CD4-positive, alpha-beta T cell treated with Interleukin-4 for 4 hours (primary cell): ENCODE measurements around the gene MRFAP1L1.
"Not testable (repeated sequence)": the region's sequence is repeated elsewhere in the genome, so short reads cannot be mapped to it uniquely, and the experiment has no call there.

Source experiments
- DNase-seq: peaks from one replicate; pipeline ENCODE4 v3.0.0-alpha.2; 2020

Gene MRFAP1L1

DNA sequence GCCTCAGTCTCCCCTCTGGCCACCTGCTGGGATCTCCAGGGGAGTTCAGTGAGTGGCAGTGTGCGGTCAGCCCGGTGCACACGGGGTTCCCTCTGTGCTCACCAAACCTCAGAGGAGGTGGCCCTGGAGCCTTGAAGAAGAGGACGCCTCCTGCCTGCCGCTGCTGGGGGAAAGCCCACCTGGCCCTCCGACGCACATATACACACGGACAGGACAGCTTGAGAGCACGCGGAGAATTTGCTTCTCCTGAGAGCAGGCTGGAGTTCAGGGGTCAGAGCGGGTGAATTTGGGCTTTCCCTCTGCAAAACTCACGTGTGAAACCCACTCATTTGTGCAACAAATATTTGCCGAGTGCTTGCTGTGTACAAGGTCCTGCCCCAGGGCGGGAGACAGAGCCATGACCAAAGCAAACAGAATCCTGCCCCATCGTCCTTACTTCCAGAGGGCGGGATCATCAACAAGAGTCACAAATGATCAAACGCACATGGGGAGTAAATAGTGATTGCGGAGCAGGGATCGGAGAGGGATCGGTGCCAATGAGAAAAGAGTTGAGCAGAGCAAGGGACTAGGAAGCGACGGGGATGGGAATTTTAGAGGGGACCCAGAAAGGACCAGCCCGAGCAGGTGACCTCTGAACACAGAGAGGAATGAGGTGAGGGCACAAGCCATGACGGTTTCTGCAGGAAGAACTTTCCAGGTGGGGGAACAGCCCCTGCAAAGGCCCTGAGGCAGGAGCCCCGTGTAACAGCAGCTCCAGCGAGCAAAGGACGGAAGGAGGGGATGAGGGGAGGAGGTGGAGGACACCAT lies 23.9 kb upstream of the MRFAP1L1 start:
- no peak for DNase-seq

DNA sequence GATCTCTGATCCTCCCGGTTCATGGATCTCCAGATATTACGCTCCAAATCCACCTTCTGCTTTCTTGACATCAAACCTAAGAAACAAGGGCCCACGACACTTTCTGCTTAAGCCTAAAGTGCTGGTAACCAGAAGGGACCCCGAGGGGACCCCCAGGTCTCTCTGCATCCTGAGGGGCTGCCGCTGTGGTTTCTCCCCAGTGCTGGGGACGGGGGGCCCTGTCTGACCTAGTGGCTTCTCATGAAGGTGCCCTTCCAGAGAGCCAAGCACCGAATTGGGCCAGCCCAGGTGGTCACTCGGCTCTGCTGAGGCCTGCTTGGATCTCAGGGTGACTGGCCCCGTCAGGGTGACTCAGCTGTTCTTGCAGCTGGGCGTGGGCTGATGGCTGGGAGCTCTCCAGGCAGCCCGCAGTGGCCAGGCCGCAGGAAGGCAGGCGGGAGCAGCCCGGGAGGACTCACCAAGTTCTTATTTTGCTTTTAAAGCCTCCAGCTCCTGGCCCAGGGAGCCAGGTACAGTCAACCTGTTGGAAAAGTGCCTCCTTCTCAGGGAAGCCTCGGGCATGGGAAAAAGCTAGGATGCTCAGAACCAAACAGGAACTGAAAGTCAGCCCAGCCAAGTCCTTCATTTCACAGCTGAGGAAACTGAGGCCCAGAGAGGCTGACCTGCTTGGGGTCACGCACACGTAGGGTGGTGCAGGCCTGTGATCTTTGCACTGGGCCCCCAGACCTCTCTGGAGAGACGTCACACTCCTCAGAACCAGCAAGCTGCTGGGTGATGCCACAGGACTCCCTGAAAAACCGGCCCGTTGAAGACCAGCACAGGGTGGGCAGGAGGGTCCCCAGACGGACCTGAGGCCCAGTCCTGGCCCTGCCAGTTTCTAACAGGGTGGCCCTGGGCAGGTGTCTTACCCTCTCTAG lies 23.0 kb upstream of the MRFAP1L1 start:
- DNase-seq, result no peak

DNA sequence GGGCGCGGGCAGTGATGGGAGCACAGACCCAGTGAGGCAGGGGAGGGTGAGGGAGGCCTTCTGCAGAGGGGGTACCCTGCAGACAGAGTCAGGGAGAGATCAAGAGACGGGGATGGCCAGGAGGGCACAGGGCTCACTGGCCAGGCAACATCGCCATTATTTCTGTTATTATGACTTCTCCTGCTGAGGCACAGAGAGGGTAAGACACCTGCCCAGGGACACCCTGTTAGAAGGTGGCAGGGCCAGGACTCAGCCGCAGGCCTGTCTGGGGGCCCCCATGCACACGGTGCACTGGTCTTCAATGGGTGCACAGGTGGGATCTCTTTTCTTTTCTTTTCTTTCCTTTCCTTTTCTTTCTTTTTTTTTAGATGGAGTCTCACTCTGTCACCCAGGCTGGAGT lies 22.1 kb upstream of the MRFAP1L1 start:
- no peak for DNase-seq

DNA sequence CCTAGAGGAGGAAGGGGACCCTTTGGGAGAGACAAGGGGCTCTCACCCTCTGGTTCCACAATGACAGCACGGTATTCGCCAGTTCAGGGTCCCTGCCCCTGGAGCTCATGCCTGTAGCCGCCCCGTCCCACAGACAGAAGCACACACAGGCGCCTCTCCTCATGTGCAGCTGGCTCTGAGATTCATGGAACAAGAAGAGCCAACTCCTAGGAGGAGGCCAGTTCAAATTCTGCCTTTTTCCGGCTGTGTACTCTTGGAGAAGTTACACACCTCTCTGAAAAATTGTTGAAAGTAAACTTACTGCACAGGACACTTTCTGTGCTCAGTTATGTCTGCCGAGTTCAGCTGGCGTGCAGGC lies 21.6 kb upstream of the MRFAP1L1 start:
- DNase-seq, result no peak

DNA sequence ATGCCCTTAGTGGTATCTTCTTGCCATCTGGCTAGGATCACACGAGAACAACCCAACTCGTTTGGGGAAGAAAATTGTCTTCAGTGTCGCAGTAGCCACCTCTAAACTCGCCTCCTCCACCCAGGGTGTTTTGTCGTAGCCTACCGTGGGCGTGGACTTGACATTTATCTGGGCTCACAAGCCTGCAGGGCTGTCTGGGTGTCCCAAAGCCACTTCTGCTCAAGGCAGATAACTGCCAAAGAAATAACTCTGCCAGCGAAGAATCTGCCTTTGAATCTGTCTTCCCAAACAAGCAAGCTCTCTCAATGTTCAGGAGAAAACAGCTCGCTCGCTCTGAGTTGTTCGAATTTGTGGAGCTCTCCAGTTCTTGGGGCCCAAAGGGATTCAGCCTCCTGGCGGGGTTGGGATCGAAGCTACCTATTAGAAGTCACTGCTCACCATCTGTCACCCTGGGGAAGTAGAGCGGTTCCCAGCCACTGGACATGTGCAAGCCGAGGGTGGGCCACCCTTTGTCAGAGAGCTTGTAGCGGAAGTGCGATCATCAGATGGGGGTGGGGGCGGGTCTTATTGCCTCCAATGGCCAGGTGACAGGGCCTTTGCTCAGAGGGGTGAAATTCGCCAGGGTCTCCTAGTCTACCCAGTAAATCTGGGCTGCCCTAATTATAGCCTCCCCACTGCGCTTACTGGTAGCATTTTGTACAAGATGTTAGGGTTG lies 21.1 kb upstream of the MRFAP1L1 start:
- no peak for DNase-seq

DNA sequence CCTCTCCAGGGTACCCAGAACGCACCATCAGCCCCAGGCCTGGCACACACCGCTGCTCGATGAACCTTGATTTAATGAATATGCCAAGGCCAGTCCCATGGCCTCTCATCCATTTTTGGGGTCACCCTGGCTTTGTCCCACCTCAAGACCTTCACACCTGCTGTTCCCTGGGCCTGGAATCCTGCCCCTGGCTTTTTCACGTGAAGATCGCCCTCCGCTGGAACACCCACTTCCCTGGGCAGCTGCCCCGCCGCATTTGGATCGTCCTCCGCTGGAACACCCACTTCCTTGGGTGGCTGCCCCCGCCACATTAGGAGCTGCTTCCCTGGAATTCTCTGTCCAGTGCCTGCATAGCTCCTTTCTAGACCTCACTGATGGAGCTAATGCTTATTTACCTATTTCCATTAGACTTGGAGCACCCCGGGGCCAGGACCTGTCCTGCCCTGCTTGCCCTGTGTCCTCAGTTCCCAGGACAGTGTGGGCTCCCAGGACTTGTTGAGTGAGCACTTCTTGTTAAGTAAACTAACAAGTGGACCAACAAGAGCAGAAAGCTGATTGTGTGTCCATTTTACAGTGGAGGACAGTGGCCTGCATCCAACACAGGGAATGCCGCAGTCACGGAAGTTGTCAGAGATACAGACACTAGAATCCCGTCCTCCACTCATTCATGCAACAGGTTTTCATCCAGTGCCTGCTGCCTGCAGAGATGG lies 18.8 kb upstream of the MRFAP1L1 start:
- no peak for DNase-seq

DNA sequence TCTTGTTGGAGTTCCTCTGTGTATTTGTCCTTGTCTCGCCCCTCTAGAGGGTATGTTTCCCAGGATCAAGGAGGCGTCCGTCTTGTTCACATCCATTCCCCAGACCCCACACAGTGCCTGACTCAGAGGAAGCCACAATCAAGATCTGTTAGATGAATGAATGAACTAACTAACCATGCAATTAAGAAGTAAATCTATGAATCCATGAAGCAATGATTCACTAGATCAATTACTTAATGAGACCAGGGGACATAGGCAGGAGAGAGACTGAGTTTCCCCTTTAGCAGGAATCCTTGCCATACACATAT lies 18.2 kb upstream of the MRFAP1L1 start:
- DNase-seq, result no peak

DNA sequence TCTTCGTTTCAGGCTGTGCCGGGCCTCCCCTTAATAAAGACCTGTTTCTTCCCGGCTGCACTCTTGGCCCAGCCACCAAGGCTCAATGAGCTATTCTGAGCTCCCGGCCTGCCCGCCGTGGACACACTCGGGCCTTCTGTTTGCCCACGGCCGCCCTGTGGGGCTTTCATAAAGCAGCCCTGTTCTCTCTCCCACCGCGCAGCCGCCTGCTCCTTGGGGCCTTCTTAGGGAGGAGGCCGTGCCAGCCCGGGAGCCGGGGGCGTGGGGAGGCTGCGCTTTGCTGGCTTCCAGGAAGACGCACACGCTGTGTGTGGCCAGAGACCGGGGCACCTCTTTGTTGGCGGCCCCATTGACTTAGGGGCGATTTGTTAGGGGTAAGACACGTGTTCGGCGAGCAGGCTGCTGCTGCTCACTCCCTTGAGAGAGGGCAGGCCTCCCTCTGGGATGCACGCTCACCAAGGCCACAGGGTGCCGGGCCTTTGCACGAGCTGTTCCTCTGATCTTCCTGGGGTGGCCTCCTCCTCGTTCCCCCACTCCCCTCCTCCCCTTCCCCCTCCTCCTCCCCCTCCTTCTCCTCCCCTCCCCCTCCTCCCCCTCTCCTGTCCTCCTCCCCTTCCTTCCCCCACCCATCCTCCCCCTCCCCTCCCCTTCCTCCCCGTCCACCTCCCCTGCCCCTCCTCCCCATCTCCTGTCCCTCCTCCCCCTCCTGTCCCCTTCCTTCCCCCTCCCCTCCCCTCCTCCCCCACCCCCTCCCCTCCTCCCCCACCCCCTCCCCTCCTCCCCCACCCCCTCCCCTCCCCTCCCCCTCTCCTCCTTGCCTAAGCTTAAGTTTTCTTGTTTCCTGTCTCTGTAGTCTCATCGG lies 17.6 kb upstream of the MRFAP1L1 start:
- no peak for DNase-seq

DNA sequence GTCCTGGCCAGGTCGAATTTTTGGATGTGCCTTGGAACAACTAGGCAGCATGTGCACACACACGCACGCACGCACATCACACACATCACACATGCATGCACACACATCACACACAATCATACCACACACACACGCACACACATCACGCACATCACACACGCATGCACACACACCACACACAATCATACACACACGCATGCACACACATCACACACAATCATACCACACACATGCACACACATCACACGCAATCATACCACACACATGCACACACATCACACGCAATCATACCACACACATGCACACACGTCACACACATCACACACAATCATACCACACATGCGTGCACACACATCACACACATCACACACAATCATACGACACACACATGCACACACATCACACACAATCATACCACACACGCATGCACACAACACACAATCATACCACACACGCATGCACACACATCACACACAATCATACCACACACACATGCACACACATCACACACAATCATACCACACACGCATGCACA lies 15.8 kb upstream of the MRFAP1L1 start:
- DNase-seq, result not testable (repeated sequence)

DNA sequence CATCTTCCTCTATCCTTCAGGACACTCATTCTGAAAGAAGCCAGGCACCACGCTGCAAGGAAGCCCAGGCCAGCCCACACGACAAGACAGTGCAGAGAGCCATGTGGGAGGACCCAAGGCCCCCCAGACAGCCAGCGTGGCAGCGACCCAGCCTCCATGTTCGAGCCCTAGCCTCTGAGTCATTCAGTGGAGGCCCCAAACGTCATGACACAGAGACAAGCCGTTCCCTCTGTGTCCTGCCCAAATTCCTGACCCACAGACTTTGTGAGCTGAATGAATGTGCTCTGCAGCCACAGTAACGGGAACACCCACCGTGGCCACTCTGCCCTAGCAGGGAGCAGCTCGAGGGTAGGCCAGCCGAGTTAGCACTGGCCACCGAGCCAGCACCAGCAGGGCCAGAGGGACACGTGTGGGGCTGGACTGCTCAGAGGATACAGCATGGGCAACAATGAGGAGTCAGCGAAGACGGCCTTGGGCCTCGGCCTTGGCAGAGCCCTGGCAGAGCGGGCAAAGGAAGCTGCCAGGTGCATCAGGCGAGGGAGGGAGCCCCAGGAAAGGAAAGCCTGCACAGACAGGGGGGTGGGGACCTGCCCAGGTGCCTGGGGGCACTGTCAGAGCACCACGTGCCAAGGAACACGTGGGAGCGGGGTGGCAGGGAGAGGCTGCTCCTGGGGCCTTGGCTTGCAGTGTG lies 14.9 kb upstream of the MRFAP1L1 start:
- no peak for DNase-seq

DNA sequence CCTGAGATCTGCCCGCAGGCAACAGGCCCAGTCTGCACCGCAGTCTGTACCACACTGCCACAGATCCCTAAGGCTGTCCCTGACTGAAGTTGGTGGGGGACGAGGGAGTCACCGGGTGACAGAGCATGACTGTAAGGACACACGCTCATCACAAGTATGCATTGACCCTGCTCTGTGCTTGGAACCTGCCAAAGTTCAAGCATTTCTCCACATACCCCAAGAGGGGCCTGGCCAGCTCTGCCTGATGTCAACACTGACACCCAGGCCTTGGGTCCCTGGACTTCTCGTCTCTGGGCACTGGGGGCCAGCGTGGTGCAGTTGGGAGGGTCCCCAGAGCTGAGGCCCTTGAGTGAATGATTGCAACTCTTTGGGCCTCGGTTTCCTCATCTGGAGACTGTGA lies 14.2 kb upstream of the MRFAP1L1 start:
- no peak for DNase-seq

DNA sequence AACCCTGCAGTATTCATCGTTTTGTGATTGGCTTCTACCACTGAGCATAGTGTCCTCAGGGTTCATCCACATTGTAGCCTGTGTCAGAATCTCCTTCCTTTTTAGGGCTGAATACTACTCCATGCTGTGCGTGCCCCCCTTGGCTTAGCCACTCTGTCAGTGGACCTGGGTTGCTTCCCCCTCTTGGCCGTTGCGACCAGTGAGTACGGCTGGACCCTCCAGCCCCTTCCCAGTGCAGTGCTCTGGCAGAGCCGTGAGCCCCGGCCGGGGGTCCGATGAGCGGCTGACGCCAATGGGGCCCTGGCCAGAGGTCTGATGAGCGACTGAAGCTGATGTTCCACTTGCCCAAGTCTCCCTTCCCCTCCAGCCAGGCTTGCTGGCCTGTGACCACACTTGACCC lies 13.2 kb upstream of the MRFAP1L1 start:
- no peak for DNase-seq

DNA sequence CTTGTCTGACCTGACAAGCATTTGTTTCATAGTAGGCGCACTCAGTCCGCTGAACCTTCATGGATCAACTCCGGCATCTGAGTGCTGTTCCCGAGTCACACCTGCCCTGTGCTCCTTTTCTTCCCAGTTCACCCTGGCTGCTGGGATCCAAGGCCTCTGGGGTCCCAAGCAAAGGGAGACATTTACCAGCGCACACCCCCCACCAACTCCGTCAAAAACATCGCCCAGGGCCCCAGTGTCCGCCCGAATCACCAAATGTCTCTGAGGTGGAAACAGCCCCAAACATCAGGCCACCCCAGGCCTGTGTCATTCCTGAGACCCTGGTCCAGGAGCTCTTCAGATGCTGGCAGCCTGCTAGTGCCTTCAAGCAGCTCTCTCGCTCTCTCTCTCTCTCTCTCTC lies 11.5 kb upstream of the MRFAP1L1 start:
- DNase-seq, result no peak

DNA sequence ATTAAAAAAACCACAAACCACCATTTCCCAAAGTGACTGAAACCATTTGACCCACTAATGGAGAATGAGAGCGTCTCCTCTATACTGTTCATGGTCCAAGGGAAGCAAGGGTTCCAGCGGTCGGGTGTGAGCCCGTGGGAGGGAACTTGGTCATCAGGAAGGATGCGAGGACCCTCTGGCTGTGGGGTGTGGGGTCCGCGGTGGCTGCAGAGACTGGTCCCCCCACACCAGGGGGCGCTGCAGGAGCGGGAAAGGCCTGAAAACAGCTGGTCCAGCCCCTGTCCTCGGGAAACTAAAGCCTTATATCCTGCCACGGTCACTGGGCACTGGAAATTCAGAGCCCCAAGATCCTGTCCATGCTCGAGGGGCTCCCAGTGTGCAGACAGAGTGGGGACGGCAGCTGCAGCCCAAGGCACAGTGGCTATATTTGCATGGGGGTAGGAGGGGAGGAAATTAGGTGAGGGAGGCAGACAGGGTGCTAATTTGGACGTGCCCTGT lies 10.6 kb upstream of the MRFAP1L1 start:
- peak; percentile 66 for DNase-seq

DNA sequence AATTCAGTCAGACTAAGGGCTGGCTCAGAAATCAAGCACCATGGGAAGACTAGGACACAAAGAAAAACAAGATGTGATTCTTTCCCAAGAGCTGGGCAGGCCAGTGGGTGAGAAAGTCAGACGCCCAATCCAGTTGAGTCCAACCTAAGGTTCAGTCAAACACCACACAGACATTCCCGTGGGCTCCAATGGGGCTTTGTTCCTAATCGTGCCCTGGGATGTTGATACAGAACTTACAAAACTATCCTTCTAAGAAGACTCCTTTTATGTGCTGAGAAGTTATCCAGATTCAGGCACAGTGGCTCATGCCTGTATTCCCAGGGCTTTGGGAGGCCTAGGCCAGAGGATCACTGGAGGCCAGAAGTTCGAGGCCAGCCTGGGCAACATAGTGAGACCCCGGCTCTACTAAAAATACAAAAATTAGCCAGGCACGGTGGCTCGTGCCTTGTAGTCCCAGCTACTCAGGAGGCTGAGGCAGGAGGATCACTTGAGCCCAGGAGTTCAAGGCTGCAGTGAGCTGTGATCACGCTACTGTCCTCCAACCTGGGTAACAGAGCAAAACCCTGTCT lies 10.0 kb upstream of the MRFAP1L1 start:
- DNase-seq, result no peak

DNA sequence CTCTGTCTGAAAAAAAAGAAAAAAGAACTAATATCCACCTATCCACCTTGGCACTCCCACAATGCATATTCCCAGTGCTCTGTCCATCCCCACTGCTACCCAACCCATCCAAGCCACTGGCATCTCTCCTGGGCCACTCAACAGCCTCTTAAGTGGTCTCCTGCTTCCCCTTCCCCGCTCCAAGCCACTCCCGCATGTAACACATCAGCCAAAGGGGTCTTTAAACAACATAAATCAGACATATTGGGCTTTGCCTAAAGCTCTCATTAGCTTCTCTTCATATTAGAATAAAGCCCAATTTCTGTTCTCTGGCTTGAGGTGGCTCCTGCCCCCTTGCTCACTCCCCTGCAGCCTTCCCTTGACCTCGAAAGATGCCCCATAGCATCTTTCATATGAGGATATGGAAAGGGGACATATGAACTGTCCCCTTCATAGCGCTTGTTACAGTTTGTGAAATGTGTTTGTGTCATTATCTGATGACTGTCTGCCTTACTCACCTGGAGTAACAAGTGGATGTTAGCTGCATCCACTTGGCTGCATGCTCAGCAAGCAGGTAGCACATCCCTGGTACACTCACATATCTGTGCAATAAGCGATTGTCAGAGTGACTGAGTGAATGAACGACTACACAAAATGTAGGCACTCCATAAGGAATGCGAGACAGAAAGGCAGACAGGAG lies 9.4 kb upstream of the MRFAP1L1 start:
- DNase-seq, result no peak

DNA sequence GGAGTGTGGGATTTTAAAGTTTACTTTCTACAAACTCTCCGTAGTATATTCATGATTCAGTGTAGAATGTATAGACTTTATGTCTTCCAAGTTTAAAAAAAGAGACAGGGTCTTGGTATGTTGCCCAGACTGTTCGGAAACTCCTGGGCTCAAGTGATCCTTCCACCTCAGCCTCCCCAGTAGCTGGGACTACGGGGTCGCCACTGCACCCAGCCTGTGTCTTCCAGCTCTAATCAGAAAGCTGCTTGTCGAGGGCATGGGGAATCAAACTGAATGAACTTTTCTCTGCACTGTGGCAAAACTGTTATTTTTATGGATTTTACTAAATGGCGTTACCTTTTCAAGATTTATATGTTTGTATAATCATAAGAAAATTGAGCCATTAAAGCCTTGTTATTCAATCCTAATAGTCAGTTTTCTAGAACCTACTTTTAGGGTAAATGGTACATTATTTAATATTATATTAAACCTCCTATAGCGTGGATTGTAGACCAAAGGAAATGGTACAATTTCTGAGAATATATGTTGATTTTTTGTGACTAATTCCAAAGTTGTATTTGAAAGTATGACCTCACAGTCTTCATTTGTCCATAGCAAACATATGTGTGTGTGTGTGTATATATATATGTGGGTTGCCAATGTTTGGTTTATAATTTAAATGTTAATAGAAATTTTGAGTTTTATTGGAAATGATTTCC lies 7.4 kb upstream of the MRFAP1L1 start:
- DNase-seq, result no peak

DNA sequence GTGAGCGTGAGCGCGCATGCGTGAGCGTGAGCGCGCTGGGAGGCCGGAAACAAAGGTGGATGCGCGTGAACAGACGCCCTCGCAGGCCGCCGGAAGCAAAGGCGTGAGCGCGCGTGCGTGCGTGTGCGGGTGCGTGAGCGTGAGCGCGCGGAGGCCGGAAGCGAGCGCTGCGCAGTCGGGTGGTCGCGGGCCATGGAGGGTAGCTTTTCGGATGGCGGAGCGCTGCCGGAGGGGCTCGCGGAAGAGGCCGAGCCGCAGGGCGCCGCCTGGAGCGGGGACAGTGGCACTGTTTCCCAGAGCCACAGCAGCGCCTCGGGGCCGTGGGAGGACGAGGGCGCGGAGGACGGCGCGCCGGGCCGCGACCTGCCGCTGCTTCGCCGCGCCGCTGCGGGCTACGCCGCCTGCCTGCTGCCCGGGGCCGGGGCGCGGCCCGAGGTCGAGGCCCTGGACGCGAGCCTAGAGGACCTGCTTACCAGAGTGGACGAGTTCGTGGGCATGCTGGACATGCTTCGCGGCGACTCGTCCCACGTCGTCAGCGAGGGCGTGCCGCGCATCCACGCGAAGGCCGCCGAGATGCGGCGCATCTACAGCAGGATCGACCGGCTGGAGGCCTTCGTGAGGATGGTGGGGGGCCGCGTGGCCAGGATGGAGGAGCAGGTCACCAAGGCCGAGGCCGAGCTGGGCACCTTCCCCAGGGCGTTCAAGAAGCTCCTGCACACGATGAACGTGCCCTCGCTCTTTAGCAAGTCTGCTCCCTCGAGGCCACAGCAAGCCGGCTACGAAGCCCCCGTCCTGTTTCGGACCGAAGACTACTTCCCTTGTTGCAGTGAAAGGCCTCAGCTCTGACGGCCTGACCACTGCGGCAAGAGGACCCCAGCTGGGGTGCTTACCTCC lies 6.6 kb upstream of the MRFAP1L1 start, which contains the start of gene BLOC1S4:
TSS of gene BLOC1S4 (plus strand) at position 157 of the 894 bp plus-strand sequence. CDS start at position 193, 36 bp downstream.
- DNase-seq, result peak; percentile 92
